HepG2 (cell line): ENCODE data around the gene SOX11. TPM values are rescaled to one million over a fixed set of nuclear protein-coding genes. Genes with fewer than 3 reads are reported as not detected.

Experiments used
- ATAC-seq: fragments of 200-7000 bp; cut with Tn5 transposase; 3 replicates; pipeline ENCODE4 v1.9.1; 2020; ENCODE audit warnings: mild to moderate bottlenecking, moderate library complexity
- BruUV-seq: library from RNA; stranded (reverse); fragments of 400-500 nt; replicated peaks from 2 replicates; lab custom pipeline; 2021; lab: Mats Ljungman, UMichigan
- CTCF ChIA-PET: fragments of 300-600 bp; formaldehyde crosslinking; extraction: SDS; loops from one replicate; lab custom pipeline; 2021; ENCODE audit warnings: low total read pairs, inconsistent platforms, low intra/inter-chr PET ratio; lab: Yijun Ruan, JAX
- POLR2A ChIA-PET: fragments of 350-600 bp; sonication (Branson Sonifier 250); formaldehyde crosslinking; loops from one replicate; lab custom pipeline; 2020; ENCODE audit warnings: antibody characterized with exemption, inconsistent platforms; lab: Yijun Ruan, JAX
- DNase-seq: peaks from one replicate; pipeline ENCODE4 v3.0.0-alpha.2; 2015; ENCODE audit warnings: low spot score
- FAIRE-seq: peaks from 3 replicates; lab custom pipeline; 2011; peaks lifted over from hg19 to GRCh38; lab: Jason Lieb, UNC
- H2AFZ ChIP-seq: one replicate; pipeline ENCODE4 v1.6.1; 2011; ENCODE audit warnings: low read length, inconsistent platforms
- H3K27ac ChIP-seq: fragments of 300-600 bp; 3 replicates; pipeline ENCODE4 v1.8.0; 2011; ENCODE audit warnings: mixed run types, mild to moderate bottlenecking, mixed read lengths, low read length, inconsistent platforms; ENCODE audit not compliant: insufficient read depth; ENCODE audit errors: extremely low read length
- H3K27me3 ChIP-seq, 2 experiments: fragments of 200-600 bp in 1 of 2; 2 replicates in 1 of 2; 3 replicates in 1 of 2; pipeline versions ENCODE4 v1.6.0 to v1.8.0; 2011; ENCODE audit warnings: low read length in 2 of 2, mild to moderate bottlenecking in 2 of 2, moderate library complexity in 2 of 2, inconsistent platforms in 1 of 2; ENCODE audit not compliant: insufficient read depth in 2 of 2, control insufficient read depth in 1 of 2
- H3K36me3 ChIP-seq, 2 experiments: fragments of 200-600 bp in 1 of 2; replicated peaks in 1 of 2; 2 replicates in 1 of 2; 3 replicates in 1 of 2; pipeline versions ENCODE4 v1.5.1 to v1.8.0; 2011; ENCODE audit warnings: low read length in 2 of 2, inconsistent platforms in 1 of 2; ENCODE audit not compliant: insufficient read depth in 2 of 2, control insufficient read depth in 1 of 2
- H3K4me1 ChIP-seq: 2 replicates; pipeline ENCODE4 v1.5.1; 2012; ENCODE audit warnings: low read length, inconsistent platforms; ENCODE audit not compliant: insufficient read depth
- H3K4me2 ChIP-seq: 2 replicates; pipeline ENCODE4 v1.6.0; 2011; ENCODE audit warnings: low read depth, low read length, inconsistent platforms
- H3K4me3 ChIP-seq, 3 experiments: fragments of 200-600 bp in 1 of 3; sonication (generic), shearing (Covaris generic) in 1 of 3; replicated peaks in 1 of 3; 2 replicates each; pipeline ENCODE4 v1.5.1; 2011 to 2016; ENCODE audit warnings: low read length in 3 of 3, inconsistent platforms in 2 of 3, low read depth in 2 of 3, mild to moderate bottlenecking in 2 of 3, control low read depth in 1 of 3, mixed read lengths in 1 of 3; ENCODE audit not compliant: insufficient read depth in 1 of 3
- H3K79me2 ChIP-seq: one replicate; pipeline ENCODE4 v1.6.1; 2011; ENCODE audit warnings: low read length, inconsistent platforms; ENCODE audit not compliant: insufficient read depth
- H3K9ac ChIP-seq: 2 replicates; pipeline ENCODE4 v1.6.0; 2011; ENCODE audit warnings: mild to moderate bottlenecking, low read depth, low read length, inconsistent platforms; ENCODE audit not compliant: insufficient read depth
- H3K9me3 ChIP-seq: 2 replicates; pipeline ENCODE4 v1.5.1; 2012; ENCODE audit warnings: mild to moderate bottlenecking, low read length
- H4K20me1 ChIP-seq: 2 replicates; pipeline ENCODE4 v1.6.0; 2011; ENCODE audit warnings: inconsistent platforms, mild to moderate bottlenecking, low read length, moderate library complexity; ENCODE audit not compliant: insufficient read depth
- CAMTA2 ChIP-seq: sonication (generic); formaldehyde crosslinking; IDR thresholded peaks from 2 replicates; pipeline ENCODE4 v1.4.0; 2020; ENCODE audit warnings: mild to moderate bottlenecking, missing genetic modification reagents, borderline replicate concordance
- ZKSCAN8 ChIP-seq: IDR thresholded peaks from 2 replicates; pipeline ENCODE4 v1.6.1; 2016; ENCODE audit warnings: borderline replicate concordance, missing genetic modification reagents, missing compliant biosample characterization
- ZNF205 ChIP-seq: IDR thresholded peaks from 2 replicates; pipeline ENCODE4 v1.6.1; 2018; ENCODE audit warnings: missing biosample characterization, missing genetic modification reagents
- ZNF878 ChIP-seq: sonication (generic); formaldehyde crosslinking; IDR thresholded peaks from 2 replicates; pipeline ENCODE4 v1.8.1; 2023; ENCODE audit warnings: mild to moderate bottlenecking, missing genetic modification reagents, moderate library complexity
- WGBS: methylation state at CpG from one replicate; pipeline ENCODE4 v1.1.6; 2017; ENCODE audit warnings: low lambda C conversion rate; 5-methylcytosine and 5-hydroxymethylcytosine counted together
- in situ Hi-C: cut with HindIII; loops from 2 replicates; pipeline ENCODE4 v1.10.0; 2017; ENCODE audit warnings: low pct_unique_long_range_greater_than_20kb; ENCODE audit not compliant: extremely low pct_ligation_motif_present
- intact Hi-C: fragments of 100-400 bp; cut with micrococcal nuclease; formaldehyde crosslinking; loops from one replicate; pipeline ENCODE4 v1.10.0; 2022; ENCODE audit not compliant: unreplicated experiment
- polyA plus RNA-seq, 8 experiments: library from polyadenylated mRNA; depleted of rRNA in 3 of 8; stranded (reverse) in 7 of 8; unstranded in 1 of 8; fragments of >200 nt; fragmentation: Illumina TruSeq in 4 of 8; extraction: Trizol in 4 of 8; gene quantifications; 2 replicates each; pipeline versions ENCODE4 v1.2.1 to v1.2.3, GENCODE V29; 2011 to 2016; ENCODE audit warnings: low read depth in 4 of 8, missing spikeins in 1 of 8, mixed read lengths in 1 of 8; ENCODE audit not compliant: insufficient read depth in 1 of 8
- total RNA-seq, 5 experiments: library from RNA; depleted of rRNA; stranded (reverse); fragments of >200 nt; fragmentation: Illumina TruSeq; extraction: Trizol; gene quantifications; 2 replicates each; pipeline ENCODE4 v1.2.3, GENCODE V29; 2016; ENCODE audit warnings: low read depth in 1 of 5
- TF ChIP-seq, protein P1 (sequence below): sonication (generic); formaldehyde crosslinking; IDR thresholded peaks from 2 replicates; pipeline ENCODE4 v1.8.0; 2022; ENCODE audit warnings: missing genetic modification reagents, mild to moderate bottlenecking, borderline replicate concordance
- TF ChIP-seq, protein P2 (sequence below): sonication (generic); formaldehyde crosslinking; conservative IDR thresholded peaks from 2 replicates; pipeline ENCODE4 v1.5.0; 2020; ENCODE audit warnings: missing genetic modification reagents
- TF ChIP-seq, protein P3 (sequence below): sonication (generic); formaldehyde crosslinking; IDR thresholded peaks from 2 replicates; pipeline ENCODE4 v1.4.0; 2020; ENCODE audit warnings: missing genetic modification reagents, borderline replicate concordance

Gene SOX11
- total and polyA plus RNA-seq, 2 of the 13 experiments (the other 11 are each of a cell fraction or from before 2014, with no cell fraction given) = not detected

DNA sequence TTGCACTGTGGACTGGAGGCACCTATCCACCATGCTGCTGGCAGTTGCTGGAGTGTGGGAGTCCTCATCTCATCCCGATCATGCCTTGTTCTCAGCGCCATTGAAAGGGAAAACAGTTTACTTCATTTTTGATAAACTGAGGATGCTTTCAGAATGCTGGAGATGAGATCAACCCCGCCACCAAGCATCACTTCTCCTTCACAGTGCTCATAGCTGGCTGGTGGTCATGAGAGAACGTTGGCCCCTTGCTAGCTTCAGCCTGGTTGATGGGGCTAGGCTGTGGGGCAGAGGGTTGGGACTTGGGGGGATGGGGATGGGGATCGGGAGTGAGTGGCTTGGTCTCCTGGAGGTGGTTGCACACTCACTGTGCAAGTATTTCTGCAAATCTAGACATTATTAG is 30.1 kb downstream of the SOX11 start (continued):
- TF ChIP-seq ZKSCAN8 (CRISPR knock-in tag) (no peak), ZNF878 (no peak)
- TF ChIP-seq, protein P1, sequence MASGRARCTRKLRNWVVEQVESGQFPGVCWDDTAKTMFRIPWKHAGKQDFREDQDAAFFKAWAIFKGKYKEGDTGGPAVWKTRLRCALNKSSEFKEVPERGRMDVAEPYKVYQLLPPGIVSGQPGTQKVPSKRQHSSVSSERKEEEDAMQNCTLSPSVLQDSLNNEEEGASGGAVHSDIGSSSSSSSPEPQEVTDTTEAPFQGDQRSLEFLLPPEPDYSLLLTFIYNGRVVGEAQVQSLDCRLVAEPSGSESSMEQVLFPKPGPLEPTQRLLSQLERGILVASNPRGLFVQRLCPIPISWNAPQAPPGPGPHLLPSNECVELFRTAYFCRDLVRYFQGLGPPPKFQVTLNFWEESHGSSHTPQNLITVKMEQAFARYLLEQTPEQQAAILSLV = no peak
- TF ChIP-seq, protein P2, sequence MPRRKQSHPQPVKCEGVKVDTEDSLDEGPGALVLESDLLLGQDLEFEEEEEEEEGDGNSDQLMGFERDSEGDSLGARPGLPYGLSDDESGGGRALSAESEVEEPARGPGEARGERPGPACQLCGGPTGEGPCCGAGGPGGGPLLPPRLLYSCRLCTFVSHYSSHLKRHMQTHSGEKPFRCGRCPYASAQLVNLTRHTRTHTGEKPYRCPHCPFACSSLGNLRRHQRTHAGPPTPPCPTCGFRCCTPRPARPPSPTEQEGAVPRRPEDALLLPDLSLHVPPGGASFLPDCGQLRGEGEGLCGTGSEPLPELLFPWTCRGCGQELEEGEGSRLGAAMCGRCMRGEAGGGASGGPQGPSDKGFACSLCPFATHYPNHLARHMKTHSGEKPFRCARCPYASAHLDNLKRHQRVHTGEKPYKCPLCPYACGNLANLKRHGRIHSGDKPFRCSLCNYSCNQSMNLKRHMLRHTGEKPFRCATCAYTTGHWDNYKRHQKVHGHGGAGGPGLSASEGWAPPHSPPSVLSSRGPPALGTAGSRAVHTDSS = no peak

DNA sequence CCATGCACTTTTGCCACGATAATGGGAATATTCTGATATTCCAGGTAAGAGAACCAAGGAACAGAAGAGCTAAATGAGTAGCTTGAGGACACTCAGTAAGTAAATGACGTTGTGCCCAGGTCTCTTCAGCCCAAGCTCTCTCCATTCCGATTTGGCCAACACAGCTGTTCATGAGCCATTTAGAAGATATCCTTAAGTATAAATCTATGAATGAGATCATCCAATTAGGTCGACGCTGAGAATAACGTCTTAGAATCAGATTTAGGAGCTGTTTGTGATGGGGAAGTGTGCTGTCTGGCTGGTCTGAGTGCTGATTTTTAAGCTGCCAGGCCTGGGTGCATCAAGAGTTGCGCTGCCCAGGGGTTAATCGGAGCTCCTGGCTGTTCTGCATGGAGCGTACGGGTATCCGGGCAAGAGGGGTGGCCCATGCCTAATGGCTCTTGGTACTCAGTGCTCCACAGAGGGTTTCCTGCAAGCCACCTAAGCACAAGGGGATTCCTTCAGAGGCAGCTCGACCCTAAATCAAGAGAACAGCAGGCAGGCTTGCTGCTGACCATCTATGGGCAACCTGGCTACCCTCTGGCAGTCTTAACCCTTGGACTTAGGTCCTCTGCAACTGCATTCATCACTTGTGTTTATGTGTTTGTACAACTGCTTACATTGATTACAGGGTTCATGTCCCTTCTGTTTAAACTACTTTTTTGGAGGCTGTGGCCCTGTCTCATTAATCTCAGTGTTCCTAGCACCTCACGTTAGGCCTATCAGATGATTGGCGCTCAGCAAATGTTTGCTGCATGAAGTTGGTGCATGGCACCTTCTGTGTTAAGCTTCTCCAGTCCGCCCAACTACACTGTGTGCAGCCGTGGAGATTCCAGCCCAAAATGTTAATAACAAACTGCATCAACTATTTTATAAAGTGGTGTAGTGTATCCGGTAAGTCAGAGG is 31.9 kb downstream of the SOX11 start:
- H3K27ac ChIP-seq = no peak overlapping the region
- no peaks in the 10 kb centered on the region for H3K79me2 ChIP-seq
- H4K20me1 ChIP-seq = no peaks in the 10 kb centered on the region
- peaks cover 14% of the 10 kb centered on the region; the same call in 1 of the 2 replicates for H3K9me3 ChIP-seq
- H3K4me3 ChIP-seq = no peak overlapping the region
- H3K9ac ChIP-seq = no peak overlapping the region
- TF ChIP-seq CAMTA2 (CRISPR knock-in tag) (no peak), ZNF205 (CRISPR knock-in tag) (peak; percentile 99)
- TF ChIP-seq, protein P3, sequence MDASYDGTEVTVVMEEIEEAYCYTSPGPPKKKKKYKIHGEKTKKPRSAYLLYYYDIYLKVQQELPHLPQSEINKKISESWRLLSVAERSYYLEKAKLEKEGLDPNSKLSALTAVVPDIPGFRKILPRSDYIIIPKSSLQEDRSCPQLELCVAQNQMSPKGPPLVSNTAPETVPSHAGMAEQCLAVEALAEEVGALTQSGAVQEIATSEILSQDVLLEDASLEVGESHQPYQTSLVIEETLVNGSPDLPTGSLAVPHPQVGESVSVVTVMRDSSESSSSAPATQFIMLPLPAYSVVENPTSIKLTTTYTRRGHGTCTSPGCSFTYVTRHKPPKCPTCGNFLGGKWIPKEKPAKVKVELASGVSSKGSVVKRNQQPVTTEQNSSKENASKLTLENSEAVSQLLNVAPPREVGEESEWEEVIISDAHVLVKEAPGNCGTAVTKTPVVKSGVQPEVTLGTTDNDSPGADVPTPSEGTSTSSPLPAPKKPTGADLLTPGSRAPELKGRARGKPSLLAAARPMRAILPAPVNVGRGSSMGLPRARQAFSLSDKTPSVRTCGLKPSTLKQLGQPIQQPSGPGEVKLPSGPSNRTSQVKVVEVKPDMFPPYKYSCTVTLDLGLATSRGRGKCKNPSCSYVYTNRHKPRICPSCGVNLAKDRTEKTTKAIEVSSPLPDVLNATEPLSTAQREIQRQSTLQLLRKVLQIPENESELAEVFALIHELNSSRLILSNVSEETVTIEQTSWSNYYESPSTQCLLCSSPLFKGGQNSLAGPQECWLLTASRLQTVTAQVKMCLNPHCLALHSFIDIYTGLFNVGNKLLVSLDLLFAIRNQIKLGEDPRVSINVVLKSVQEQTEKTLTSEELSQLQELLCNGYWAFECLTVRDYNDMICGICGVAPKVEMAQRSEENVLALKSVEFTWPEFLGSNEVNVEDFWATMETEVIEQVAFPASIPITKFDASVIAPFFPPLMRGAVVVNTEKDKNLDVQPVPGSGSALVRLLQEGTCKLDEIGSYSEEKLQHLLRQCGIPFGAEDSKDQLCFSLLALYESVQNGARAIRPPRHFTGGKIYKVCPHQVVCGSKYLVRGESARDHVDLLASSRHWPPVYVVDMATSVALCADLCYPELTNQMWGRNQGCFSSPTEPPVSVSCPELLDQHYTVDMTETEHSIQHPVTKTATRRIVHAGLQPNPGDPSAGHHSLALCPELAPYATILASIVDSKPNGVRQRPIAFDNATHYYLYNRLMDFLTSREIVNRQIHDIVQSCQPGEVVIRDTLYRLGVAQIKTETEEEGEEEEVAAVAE (CRISPR knock-in tag) = no peak
- in situ Hi-C loops (no loop called here), intact Hi-C loops (no loop called here)
- H3K27me3 ChIP-seq = no peaks in the 10 kb centered on the region
- H3K36me3 ChIP-seq = no peaks in the 10 kb centered on the region
- 26% methylated on average over 13 of the region's 17 CpGs for WGBS
- ChIA-PET POLR2A (no interaction called here), CTCF (no interaction called here)
- no peaks in the 10 kb centered on the region for H3K4me1 ChIP-seq
- BruUV-seq = no TSS peak
- DNase-seq = no peak
- ATAC-seq = peak; percentile 73
- FAIRE-seq = no peak
- no peak overlapping the region for H3K4me2 ChIP-seq
- H2AFZ ChIP-seq = no peak overlapping the region
